HEK293T (cell line): ENCODE measurements around the gene NPTX2.

Source experiments
- BHLHE40 ChIP-seq: fragments of 450-650 bp; IDR thresholded peaks from 2 replicates; pipeline ENCODE4 v1.6.1; 2016; ENCODE audit warnings: mild to moderate bottlenecking, moderate library complexity, borderline replicate concordance
- FOXM1 ChIP-seq: fragments of 450-650 bp; IDR thresholded peaks from 2 replicates; pipeline ENCODE4 v1.6.1; 2017; ENCODE audit warnings: mild to moderate bottlenecking, borderline replicate concordance
- L3MBTL2 ChIP-seq: fragments of 450-650 bp; conservative IDR thresholded peaks from 2 replicates; pipeline ENCODE4 v1.6.1; 2016; ENCODE audit warnings: mild to moderate bottlenecking
- NFRKB ChIP-seq: fragments of 450-650 bp; IDR thresholded peaks from 2 replicates; pipeline ENCODE4 v1.6.1; 2016; ENCODE audit warnings: mild to moderate bottlenecking, moderate library complexity
- PKNOX1 ChIP-seq: fragments of 450-650 bp; IDR thresholded peaks from 2 replicates; pipeline ENCODE4 v1.6.1; 2016
- SP1 ChIP-seq: fragments of 450-650 bp; IDR thresholded peaks from 2 replicates; pipeline ENCODE4 v1.6.1; 2017
- SUZ12 ChIP-seq: fragments of 450-650 bp; IDR thresholded peaks from 2 replicates; pipeline ENCODE4 v1.6.1; 2016; ENCODE audit warnings: mild to moderate bottlenecking
- ZNF384 ChIP-seq: fragments of 450-650 bp; IDR thresholded peaks from 2 replicates; pipeline ENCODE4 v1.6.1; 2016

- no peak for TF ChIP-seq BHLHE40
- TF ChIP-seq FOXM1: no peak
- no peak for TF ChIP-seq SUZ12
- TF ChIP-seq NFRKB: no peak
- TF ChIP-seq L3MBTL2: no peak
- TF ChIP-seq PKNOX1: peak; percentile 86
- TF ChIP-seq ZNF384: no peak
- TF ChIP-seq SP1: no peak
These were observed 51.2 kb downstream of the NPTX2 start for GRCh38 chr7:98668255-98668654.
